ENCODE measurements around the gene TBC1D1. TPM values are rescaled to one million over a fixed set of nuclear protein-coding genes. Genes with fewer than 3 reads are reported as not detected.

The TBC1D1 gene
- total RNA-seq, 4 donors from 2014 or later: 206 to 258 (median 221) TPM

GRCh38 chr4:38060829-38061431 lies 170.0 kb downstream of the TBC1D1 start:
- intact Hi-C loops (cut with DNase I): loop anchor here (5.0 to 10.0 kb wide), 3 partner anchors 254 to 671 kb away; no protein-coding TSS in a partner anchor
- 49% methylated on average over 4 of the region's 4 CpGs for WGBS
- no peak for TF ChIP-seq CTCF (IDR thresholded peaks at IDR 0.05)
- TF ChIP-seq EP300 (IDR thresholded peaks at IDR 0.05): no peak
- no peak for TF ChIP-seq POLR2AphosphoS5 (IDR thresholded peaks at IDR 0.05)
- no peak for TF ChIP-seq POLR2A (IDR thresholded peaks at IDR 0.05; ENCODE audit: low read depth)
- Histone ChIP-seq H3K27ac (replicated peaks in 1 of 4) (no peak overlapping the region), H3K9me3 (no peaks in the 10 kb centered on the region), H3K4me1 (peaks cover 7 to 50% (median 31%) of the 10 kb centered on the region in 4 donors), H3K36me3 (peaks cover 7 to 44% (median 27%) of the 10 kb centered on the region in 4 donors), H3K4me3 (no peak overlapping the region), H3K27me3 (no peaks in the 10 kb centered on the region)
- no peak for DNase-seq (ENCODE audit: extremely low spot score)

- TF ChIP-seq EP300 (IDR thresholded peaks at IDR 0.05): no peak
- no peak for TF ChIP-seq POLR2A (IDR thresholded peaks at IDR 0.05; ENCODE audit: low read depth)
- TF ChIP-seq POLR2AphosphoS5 (IDR thresholded peaks at IDR 0.05): peak in 1 of 2 donors; percentile 41
- TF ChIP-seq CTCF (IDR thresholded peaks at IDR 0.05): peak; percentile 72 to 84 (median 83)
- Histone ChIP-seq H3K4me3 (peak overlapping the region; percentile 28 to 46 (median 40)), H3K9me3 (no peaks in the 10 kb centered on the region), H3K27me3 (no peaks in the 10 kb centered on the region), H3K4me1 (peaks cover 4 to 37% (median 19%) of the 10 kb centered on the region in 4 donors), H3K27ac (replicated peaks in 1 of 4) (peak overlapping the region; percentile 22 to 63 (median 56)), H3K36me3 (peaks cover 7 to 35% (median 22%) of the 10 kb centered on the region in 4 donors)
- peak; percentile 96 for DNase-seq (ENCODE audit: extremely low spot score)
- WGBS: 15% methylated on average over 11 of the region's 11 CpGs
- intact Hi-C loops (cut with DNase I): loop anchor here (5.0 to 10.0 kb wide), 3 partner anchors 253 to 670 kb away; no protein-coding TSS in a partner anchor
Observed at GRCh38 chr4:38062088-38062775, 171.3 kb downstream of the TBC1D1 start.

- no peaks in the 10 kb centered on the region for H3K9me3 ChIP-seq
- intact Hi-C loops (cut with DNase I): loop anchor here (5.0 to 10.0 kb wide), 3 partner anchors 252 to 670 kb away; no protein-coding TSS in a partner anchor
- no peak for DNase-seq (ENCODE audit: extremely low spot score)
- peaks cover 4 to 34% (median 24%) of the 10 kb centered on the region in 4 donors for H3K36me3 ChIP-seq
- H3K4me3 ChIP-seq: peak overlapping the region in 3 of 4 donors; percentile 37 to 46 (median 43)
- TF ChIP-seq POLR2AphosphoS5 (IDR thresholded peaks at IDR 0.05) (peak in 1 of 2 donors; percentile 24), POLR2A (IDR thresholded peaks at IDR 0.05; ENCODE audit: low read depth) (no peak)
- peak overlapping the region; percentile 22 to 63 (median 56) for H3K27ac ChIP-seq (replicated peaks in 1 of 4)
- no peaks in the 10 kb centered on the region for H3K27me3 ChIP-seq
- peaks cover 4 to 37% (median 18%) of the 10 kb centered on the region in 4 donors for H3K4me1 ChIP-seq
- WGBS: 39% methylated on average over 2 of the region's 4 CpGs
Observed at GRCh38 chr4:38062776-38063097, 171.9 kb downstream of the TBC1D1 start.

- Histone ChIP-seq H3K27ac (replicated peaks in 1 of 4) (no peak overlapping the region), H3K36me3 (peaks cover 0 to 29% (median 23%) of the 10 kb centered on the region in 4 donors), H3K9me3 (no peaks in the 10 kb centered on the region), H3K27me3 (no peaks in the 10 kb centered on the region), H3K4me1 (peaks cover 7 to 40% (median 18%) of the 10 kb centered on the region in 4 donors), H3K4me3 (no peak overlapping the region)
- intact Hi-C loops (cut with DNase I): loop anchor here (5.0 to 10.0 kb wide), 2 partner anchors 112 to 250 kb away; no protein-coding TSS in a partner anchor
- 78% methylated on average over 5 of the region's 5 CpGs for WGBS
- no peak for TF ChIP-seq EP300 (IDR thresholded peaks at IDR 0.05)
- no peak for TF ChIP-seq CTCF (IDR thresholded peaks at IDR 0.05)
- TF ChIP-seq POLR2A (IDR thresholded peaks at IDR 0.05; ENCODE audit: low read depth): no peak
- no peak for TF ChIP-seq POLR2AphosphoS5 (IDR thresholded peaks at IDR 0.05)
- DNase-seq (ENCODE audit: extremely low spot score): no peak
Observed at GRCh38 chr4:38065176-38065575, 174.3 kb downstream of the TBC1D1 start.

- Histone ChIP-seq H3K27me3 (no peaks in the 10 kb centered on the region), H3K9me3 (no peaks in the 10 kb centered on the region), H3K36me3 (peaks cover 0 to 24% (median 21%) of the 10 kb centered on the region in 4 donors), H3K4me1 (peaks cover 12 to 34% (median 18%) of the 10 kb centered on the region in 4 donors), H3K4me3 (no peak overlapping the region), H3K27ac (replicated peaks in 1 of 4) (no peak overlapping the region)
- WGBS: 86% methylated on average over 5 of the region's 5 CpGs
- TF ChIP-seq POLR2A (IDR thresholded peaks at IDR 0.05; ENCODE audit: low read depth) (no peak), CTCF (IDR thresholded peaks at IDR 0.05) (no peak), POLR2AphosphoS5 (IDR thresholded peaks at IDR 0.05) (no peak), EP300 (IDR thresholded peaks at IDR 0.05) (no peak)
- intact Hi-C loops (cut with DNase I): loop anchor here (5.0 to 10.0 kb wide), 2 partner anchors 111 to 249 kb away; no protein-coding TSS in a partner anchor
- DNase-seq (ENCODE audit: extremely low spot score): no peak
Observed at GRCh38 chr4:38065900-38066299, 175.0 kb downstream of the TBC1D1 start.

All from esophagus muscularis mucosa (tissue), 4 donors.